Kidney (tissue), 14 donors: Measurements from ENCODE around the gene TMEM88. TPM values are rescaled to one million over a fixed set of nuclear protein-coding genes. Genes with fewer than 3 reads are reported as not detected.

ENCODE experiments used
- DNase-seq, 5 donors: peaks; one replicate each; pipeline ENCODE4 v3.0.0-alpha.2; 2013 to 2020
- FAIRE-seq: peaks from 2 replicates; lab custom pipeline; 2012; peaks lifted over from hg19 to GRCh38; lab: Jason Lieb, UNC
- H3K27ac ChIP-seq, 2 donors: one replicate each; pipeline ENCODE4 v1.7.0; 2013; ENCODE audit warnings: low read depth in 2 of 2, low read length in 2 of 2, inconsistent platforms in 1 of 2
- H3K27me3 ChIP-seq: one replicate; pipeline ENCODE4 v1.7.1; 2013; ENCODE audit warnings: low read length, inconsistent platforms; ENCODE audit not compliant: control insufficient read depth, insufficient read depth
- H3K36me3 ChIP-seq, 3 donors: one replicate each; pipeline versions ENCODE4 v1.7.0 to v1.7.1; 2013; ENCODE audit warnings: low read length in 3 of 3, control low read depth in 1 of 3, inconsistent platforms in 1 of 3; ENCODE audit not compliant: insufficient read depth in 3 of 3, control insufficient read depth in 2 of 3
- H3K4me1 ChIP-seq, 3 donors: one replicate each; pipeline versions ENCODE4 v1.7.0 to v1.7.1; 2013; ENCODE audit warnings: low read length in 3 of 3, inconsistent platforms in 1 of 3, low read depth in 1 of 3; ENCODE audit not compliant: control insufficient read depth in 2 of 3, insufficient read depth in 2 of 3
- H3K4me3 ChIP-seq, 3 donors: one replicate each; pipeline versions ENCODE4 v1.7.0 to v1.8.1; 2013; ENCODE audit warnings: low read length in 3 of 3, control low read depth in 1 of 3, inconsistent platforms in 1 of 3
- H3K9ac ChIP-seq, 3 donors: one replicate each; pipeline versions ENCODE4 v1.7.0 to v1.7.1; 2013; ENCODE audit warnings: low read length in 3 of 3, control low read depth in 1 of 3, inconsistent platforms in 1 of 3
- H3K9me3 ChIP-seq, 3 donors: one replicate each; pipeline versions ENCODE4 v1.7.0 to v1.7.1; 2013; ENCODE audit warnings: low read length in 3 of 3, control low read depth in 1 of 3, inconsistent platforms in 1 of 3; ENCODE audit not compliant: control insufficient read depth in 2 of 3, insufficient read depth in 1 of 3
- intact Hi-C: fragments of 100-400 bp; cut with DNase I; formaldehyde crosslinking; loops from one replicate; pipeline ENCODE4 v1.11.1; 2022
- polyA plus RNA-seq: library from polyadenylated mRNA; stranded (reverse); fragments of 350-450 nt; fragmentation: Illumina TruSeq; extraction: RNeasy Lipid Tissue Mini Kit (QIAGEN cat#74804); gene quantifications from one replicate; pipeline ENCODE4 v1.2.3, GENCODE V29; 2014; ENCODE audit warnings: low read depth, low replicate concordance; ENCODE audit not compliant: insufficient read depth
- total RNA-seq: library from RNA; stranded (reverse); fragmentation: NEBNext Ultra II Directional; extraction: Animal tissue kit (Norgen Biotek cat#: 25700); gene quantifications from one replicate; pipeline ENCODE4 v1.2.1, GENCODE V29; 2021
- TF ChIP-seq, protein P1 (sequence below): IDR thresholded peaks from 3 replicates; pipeline ENCODE4 v1.5.1; 2012; ENCODE audit warnings: mild to moderate bottlenecking, moderate library complexity, borderline replicate concordance; ENCODE audit not compliant: insufficient read depth; ENCODE audit errors: extremely low read depth
- donor health status: control.
- donor health status: control.
- donor health status: control.
- donor health status: control.
- donor health status: control.
- donor health status: DM: yes; HTN: yes; CAD: no.
- donor health status: Normal renal cell carcinoma (clear cell type).

Gene TMEM88
- total and polyA plus RNA-seq, 2 donors from 2014 or later = 17.6 to 59.8 TPM

GRCh38 chr17:7894866-7895265, 40.0 kb downstream of the TMEM88 start:
- no peaks in the 10 kb centered on the region for H3K9me3 ChIP-seq
- peaks cover 33 to 63% (median 36%) of the 10 kb centered on the region in 3 donors for H3K36me3 ChIP-seq
- no peak overlapping the region for H3K4me3 ChIP-seq
- H3K27ac ChIP-seq = no peak overlapping the region
- H3K27me3 ChIP-seq = no peaks in the 10 kb centered on the region
- FAIRE-seq (no peak), DNase-seq (peak in 1 of 5 donors; percentile 19)
- intact Hi-C loops = no loop called here
- H3K9ac ChIP-seq = no peak overlapping the region
- peaks cover under 1 to 1% (median under 1%) of the 10 kb centered on the region in 3 donors for H3K4me1 ChIP-seq
- TF ChIP-seq, protein P1, sequence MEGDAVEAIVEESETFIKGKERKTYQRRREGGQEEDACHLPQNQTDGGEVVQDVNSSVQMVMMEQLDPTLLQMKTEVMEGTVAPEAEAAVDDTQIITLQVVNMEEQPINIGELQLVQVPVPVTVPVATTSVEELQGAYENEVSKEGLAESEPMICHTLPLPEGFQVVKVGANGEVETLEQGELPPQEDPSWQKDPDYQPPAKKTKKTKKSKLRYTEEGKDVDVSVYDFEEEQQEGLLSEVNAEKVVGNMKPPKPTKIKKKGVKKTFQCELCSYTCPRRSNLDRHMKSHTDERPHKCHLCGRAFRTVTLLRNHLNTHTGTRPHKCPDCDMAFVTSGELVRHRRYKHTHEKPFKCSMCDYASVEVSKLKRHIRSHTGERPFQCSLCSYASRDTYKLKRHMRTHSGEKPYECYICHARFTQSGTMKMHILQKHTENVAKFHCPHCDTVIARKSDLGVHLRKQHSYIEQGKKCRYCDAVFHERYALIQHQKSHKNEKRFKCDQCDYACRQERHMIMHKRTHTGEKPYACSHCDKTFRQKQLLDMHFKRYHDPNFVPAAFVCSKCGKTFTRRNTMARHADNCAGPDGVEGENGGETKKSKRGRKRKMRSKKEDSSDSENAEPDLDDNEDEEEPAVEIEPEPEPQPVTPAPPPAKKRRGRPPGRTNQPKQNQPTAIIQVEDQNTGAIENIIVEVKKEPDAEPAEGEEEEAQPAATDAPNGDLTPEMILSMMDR = no peak

DNA sequence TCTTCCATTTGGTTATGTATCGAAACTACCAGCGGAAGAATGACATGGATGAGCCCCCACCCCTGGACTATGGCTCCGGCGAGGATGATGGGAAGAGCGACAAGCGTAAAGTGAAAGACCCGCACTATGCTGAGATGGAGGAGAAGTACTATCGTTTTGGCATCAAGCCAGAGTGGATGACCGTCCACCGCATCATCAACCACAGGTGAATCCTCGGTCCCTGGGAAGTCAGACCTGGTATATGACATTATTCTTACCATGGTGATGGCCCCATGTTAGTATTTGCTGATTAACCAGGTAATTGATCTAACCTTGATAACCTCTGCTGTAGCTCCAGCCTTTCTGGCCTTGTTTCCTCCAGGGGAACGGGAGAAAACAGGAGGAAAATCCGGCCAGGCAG, 42.2 kb downstream of the TMEM88 start:
- H3K27ac ChIP-seq = no peak overlapping the region
- no peak for DNase-seq
- no peaks in the 10 kb centered on the region for H3K9me3 ChIP-seq
- FAIRE-seq = no peak
- TF ChIP-seq, protein P1 = no peak
- intact Hi-C loops = no loop called here
- H3K4me3 ChIP-seq = no peak overlapping the region
- no peak overlapping the region for H3K9ac ChIP-seq
- H3K4me1 ChIP-seq = no peaks in the 10 kb centered on the region
- no peaks in the 10 kb centered on the region for H3K27me3 ChIP-seq
- H3K36me3 ChIP-seq = peaks cover 29 to 69% (median 29%) of the 10 kb centered on the region in 3 donors

DNA sequence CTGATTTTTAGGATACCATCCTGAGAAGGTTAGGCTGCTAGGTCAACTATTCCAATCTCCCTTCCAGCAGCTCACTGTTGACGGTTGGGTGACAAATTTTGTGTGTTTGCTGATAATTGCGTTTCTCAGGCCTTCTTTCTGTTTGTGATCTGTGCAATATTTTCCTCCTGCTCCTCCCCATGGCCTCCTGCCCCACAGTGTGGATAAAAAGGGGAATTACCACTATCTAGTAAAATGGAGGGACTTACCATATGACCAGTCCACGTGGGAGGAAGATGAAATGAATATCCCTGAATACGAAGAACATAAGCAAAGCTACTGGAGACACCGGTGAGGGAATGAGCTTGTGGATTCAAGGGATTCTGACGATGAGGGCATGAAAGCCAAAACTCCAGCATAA, 42.9 kb downstream of the TMEM88 start:
- peak in 2 of 5 donors; percentile 53 to 68 for DNase-seq
- Histone ChIP-seq H3K27me3 (no peaks in the 10 kb centered on the region), H3K9ac (no peak overlapping the region), H3K27ac (no peak overlapping the region), H3K36me3 (peaks cover 29 to 72% (median 31%) of the 10 kb centered on the region in 3 donors), H3K4me1 (no peaks in the 10 kb centered on the region), H3K9me3 (no peaks in the 10 kb centered on the region), H3K4me3 (no peak overlapping the region)
- FAIRE-seq = no peak
- intact Hi-C loops = no loop called here
- TF ChIP-seq, protein P1 = peak; percentile 44
